Bone marrow (tissue), 2 donors: ENCODE measurements around the gene SUSD4.

Experiments
- DNase-seq, 2 donors: peaks; one replicate each; lab custom pipeline; 2025; lab: John Stamatoyannopoulos, UW

Gene SUSD4

DNA sequence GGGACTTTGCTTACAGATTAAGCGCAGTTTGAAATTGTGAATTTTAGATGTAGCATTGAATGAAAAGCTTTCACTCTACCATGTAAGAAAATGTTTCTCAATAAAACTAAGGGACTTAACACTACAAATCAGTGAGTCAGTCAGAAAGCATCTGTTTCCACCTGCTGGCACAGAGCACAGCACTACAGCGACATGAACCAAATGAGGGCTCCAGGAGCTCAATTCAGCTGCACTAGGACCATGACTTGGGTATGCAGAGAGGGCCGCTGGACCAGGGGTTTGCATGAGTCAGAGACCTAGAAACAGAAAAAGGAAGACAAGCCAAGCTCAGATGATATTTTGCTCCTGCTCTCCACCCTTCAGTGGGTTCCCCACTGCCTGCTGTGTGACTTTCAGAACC lies 5.2 kb downstream of the SUSD4 start:
- DNase-seq = no peak

GRCh38 chr1:223355699-223356098 lies 8.3 kb downstream of the SUSD4 start:
- no peak for DNase-seq

GRCh38 chr1:223353939-223354338 lies 10.0 kb downstream of the SUSD4 start:
- DNase-seq = no peak

- no peak for DNase-seq
Observed at GRCh38 chr1:223352944-223353343, 11.0 kb downstream of the SUSD4 start.

GRCh38 chr1:223350361-223350908 lies 13.5 kb downstream of the SUSD4 start:
- DNase-seq = no peak

- no peak for DNase-seq
Observed at GRCh38 chr1:223349241-223349640, 14.7 kb downstream of the SUSD4 start.

- DNase-seq = no peak
Observed at GRCh38 chr1:223348439-223348838, 15.5 kb downstream of the SUSD4 start.

DNA sequence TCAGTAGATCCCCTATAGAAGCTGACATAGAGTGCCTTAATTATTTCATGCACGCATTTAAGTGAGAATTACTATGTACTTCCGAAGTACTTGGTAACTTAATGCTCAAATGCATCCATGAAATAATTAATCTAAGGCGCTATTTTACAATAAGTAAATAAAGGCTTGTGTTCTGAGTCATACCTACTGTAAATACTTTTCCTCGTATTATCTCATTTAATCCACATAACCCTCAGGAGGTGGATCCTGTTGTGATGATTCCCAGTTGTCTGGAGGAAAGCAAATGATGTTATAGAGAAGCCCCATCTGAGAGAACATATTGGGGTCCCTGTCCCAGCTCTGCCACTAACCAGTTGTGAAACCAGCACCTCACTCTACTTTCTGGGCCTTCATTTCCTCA lies 16.4 kb downstream of the SUSD4 start:
- no peak for DNase-seq

- no peak for DNase-seq
Observed at GRCh38 chr1:223346311-223346710, 17.7 kb downstream of the SUSD4 start.

GRCh38 chr1:223345720-223346119 lies 18.3 kb downstream of the SUSD4 start:
- DNase-seq = no peak

GRCh38 chr1:223344491-223344890 lies 19.5 kb downstream of the SUSD4 start:
- no peak for DNase-seq

DNA sequence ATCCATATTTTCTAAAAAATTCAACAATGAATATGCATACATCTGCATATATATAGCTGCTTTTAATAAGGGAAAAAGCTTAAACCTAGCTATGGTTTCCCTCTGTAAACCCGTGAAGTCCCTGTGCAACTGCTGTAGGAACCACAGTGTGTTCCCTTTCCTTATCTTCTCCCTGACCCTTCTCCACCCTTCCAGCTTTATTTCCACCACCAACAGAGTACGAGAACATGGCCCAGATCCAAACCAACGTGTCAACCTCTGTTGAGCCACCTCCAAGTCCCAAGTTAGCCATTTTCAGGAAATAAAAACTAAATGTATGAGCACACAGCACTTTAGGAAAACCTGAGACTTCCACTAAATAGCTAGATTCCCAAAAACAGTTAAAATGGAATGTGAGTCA lies 20.3 kb downstream of the SUSD4 start:
- no peak for DNase-seq

GRCh38 chr1:223341121-223341520 lies 22.9 kb downstream of the SUSD4 start:
- no peak for DNase-seq

GRCh38 chr1:223340637-223341036 lies 23.3 kb downstream of the SUSD4 start:
- no peak for DNase-seq

GRCh38 chr1:223339861-223340260 lies 24.1 kb downstream of the SUSD4 start:
- no peak for DNase-seq

- no peak for DNase-seq
Observed at GRCh38 chr1:223338811-223339746, 24.9 kb downstream of the SUSD4 start.

GRCh38 chr1:223337174-223337869 lies 26.7 kb downstream of the SUSD4 start:
- DNase-seq = no peak

- DNase-seq = no peak
Observed at GRCh38 chr1:223334156-223334555, 29.8 kb downstream of the SUSD4 start.

GRCh38 chr1:223332997-223333396 lies 31.0 kb downstream of the SUSD4 start:
- no peak for DNase-seq

DNA sequence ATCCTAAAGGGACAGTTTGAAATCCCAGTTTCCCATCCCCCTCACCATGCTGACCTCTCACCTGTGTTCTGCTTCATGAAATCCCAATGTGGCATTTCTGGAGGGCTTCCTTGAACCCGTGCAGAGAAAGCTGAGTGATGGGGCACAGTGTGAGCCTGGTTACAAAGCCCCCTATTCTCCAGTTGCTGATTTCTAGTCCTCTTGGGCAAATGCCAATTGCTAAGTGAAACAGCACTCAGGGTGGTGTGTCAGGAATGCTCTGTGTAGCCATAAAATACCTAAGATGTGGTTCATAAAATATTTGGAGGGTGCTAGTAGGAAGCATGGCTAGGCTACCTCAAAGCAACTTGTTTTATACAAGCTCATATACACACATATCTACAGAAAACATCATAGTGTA lies 32.0 kb downstream of the SUSD4 start:
- DNase-seq = no peak

DNA sequence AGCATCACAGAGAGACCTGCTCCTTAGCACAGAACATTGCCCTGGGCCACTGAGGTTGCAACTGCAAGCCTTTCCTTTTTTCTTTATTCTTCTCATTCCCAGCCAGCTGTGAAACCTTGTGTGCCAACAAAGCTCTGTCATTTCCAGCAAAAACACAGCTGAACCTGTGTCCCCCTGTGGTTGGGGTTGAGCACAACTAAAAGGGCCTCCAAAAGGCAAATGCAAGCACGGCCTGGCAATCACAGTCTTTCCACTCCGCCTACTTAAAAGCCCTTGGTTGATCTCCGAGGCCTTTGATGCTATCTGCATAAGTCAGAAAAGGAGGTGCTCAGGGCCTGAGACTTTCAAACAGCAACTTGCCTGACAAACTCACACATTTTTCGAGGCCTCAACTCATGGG lies 32.7 kb downstream of the SUSD4 start:
- no peak for DNase-seq

DNA sequence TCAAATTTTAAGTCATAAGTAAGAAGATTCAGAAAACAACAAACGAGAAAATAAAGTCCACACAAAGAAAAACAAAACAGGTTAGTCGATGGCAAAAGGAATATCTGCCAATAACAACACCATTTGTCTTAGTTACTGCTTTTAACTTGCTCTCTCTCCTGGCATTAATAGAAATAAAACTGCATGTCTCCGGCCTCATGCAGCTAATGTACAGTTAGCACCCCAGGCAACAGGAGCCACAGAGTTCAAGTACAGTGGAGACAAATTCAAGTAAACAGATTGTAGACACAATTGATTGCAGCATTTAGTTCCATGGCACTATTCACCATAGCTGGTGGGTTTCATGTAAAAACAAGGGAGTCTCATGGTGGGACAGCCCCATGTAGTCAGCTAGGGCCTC lies 33.5 kb downstream of the SUSD4 start:
- no peak for DNase-seq
